MCF 10A (cell line): ENCODE data around the gene MVD. TPM values are rescaled to one million over a fixed set of nuclear protein-coding genes. Genes with fewer than 3 reads are reported as not detected.

ENCODE experiments used
- BruUV-seq: library from RNA; stranded (reverse); fragments of 400-500 nt; replicated peaks from 2 replicates; lab custom pipeline; 2021; lab: Mats Ljungman, UMichigan
- CTCF ChIA-PET: fragments of 300-600 bp; sonication (Branson Sonifier 250); formaldehyde crosslinking; extraction: SDS; loops from one replicate; lab custom pipeline; 2021; ENCODE audit warnings: antibody characterized with exemption, inconsistent platforms; lab: Yijun Ruan, JAX
- POLR2A ChIA-PET: fragments of 300-600, 350-650 bp; sonication (Branson Sonifier 250); formaldehyde crosslinking; extraction: SDS; loops from one replicate; lab custom pipeline; 2020; ENCODE audit warnings: antibody characterized with exemption, inconsistent platforms; lab: Yijun Ruan, JAX
- DNase-seq: peaks from one replicate; pipeline ENCODE4 v3.0.0-alpha.2; 2018; ENCODE audit not compliant: unreplicated experiment
- H3K27ac Mint-ChIP-seq: one replicate; pipeline ENCODE4 v1.8.0; 2022; ENCODE audit warnings: mild to moderate bottlenecking, low read depth, mixed read lengths; ENCODE audit not compliant: unreplicated experiment
- H3K27me3 Mint-ChIP-seq: one replicate; pipeline ENCODE4 v1.8.0; 2022; ENCODE audit warnings: mixed read lengths; ENCODE audit not compliant: insufficient read depth, unreplicated experiment
- H3K36me3 Mint-ChIP-seq: one replicate; pipeline ENCODE4 v1.8.0; 2022; ENCODE audit warnings: mild to moderate bottlenecking, moderate library complexity, mixed read lengths; ENCODE audit not compliant: insufficient read depth, unreplicated experiment
- H3K4me1 Mint-ChIP-seq: one replicate; pipeline ENCODE4 v1.8.0; 2022; ENCODE audit warnings: mixed read lengths; ENCODE audit not compliant: insufficient read depth, unreplicated experiment
- H3K4me3 Mint-ChIP-seq: one replicate; pipeline ENCODE4 v1.8.0; 2022; ENCODE audit warnings: mild to moderate bottlenecking, moderate library complexity, mixed read lengths; ENCODE audit not compliant: unreplicated experiment
- H3K9me3 Mint-ChIP-seq: one replicate; pipeline ENCODE4 v1.8.0; 2022; ENCODE audit warnings: mixed read lengths; ENCODE audit not compliant: unreplicated experiment
- intact Hi-C: fragments of 100-400 bp; cut with micrococcal nuclease; formaldehyde crosslinking; loops from 2 replicates; pipeline ENCODE4 v1.14.1; 2022
- total RNA-seq: library from RNA; stranded (reverse); gene quantifications from 2 replicates; pipeline ENCODE4 v1.2.3, GENCODE V29; 2022
- TF ChIP-seq, protein P1 (sequence below): fragments of 200-600 bp; IDR thresholded peaks from one replicate; pipeline ENCODE4 v1.8.0; 2022; ENCODE audit warnings: antibody characterized with exemption, mild to moderate bottlenecking; ENCODE audit not compliant: unreplicated experiment

MVD gene
- total RNA-seq, 1 experiment from 2014 or later, result 32.4 TPM

DNA sequence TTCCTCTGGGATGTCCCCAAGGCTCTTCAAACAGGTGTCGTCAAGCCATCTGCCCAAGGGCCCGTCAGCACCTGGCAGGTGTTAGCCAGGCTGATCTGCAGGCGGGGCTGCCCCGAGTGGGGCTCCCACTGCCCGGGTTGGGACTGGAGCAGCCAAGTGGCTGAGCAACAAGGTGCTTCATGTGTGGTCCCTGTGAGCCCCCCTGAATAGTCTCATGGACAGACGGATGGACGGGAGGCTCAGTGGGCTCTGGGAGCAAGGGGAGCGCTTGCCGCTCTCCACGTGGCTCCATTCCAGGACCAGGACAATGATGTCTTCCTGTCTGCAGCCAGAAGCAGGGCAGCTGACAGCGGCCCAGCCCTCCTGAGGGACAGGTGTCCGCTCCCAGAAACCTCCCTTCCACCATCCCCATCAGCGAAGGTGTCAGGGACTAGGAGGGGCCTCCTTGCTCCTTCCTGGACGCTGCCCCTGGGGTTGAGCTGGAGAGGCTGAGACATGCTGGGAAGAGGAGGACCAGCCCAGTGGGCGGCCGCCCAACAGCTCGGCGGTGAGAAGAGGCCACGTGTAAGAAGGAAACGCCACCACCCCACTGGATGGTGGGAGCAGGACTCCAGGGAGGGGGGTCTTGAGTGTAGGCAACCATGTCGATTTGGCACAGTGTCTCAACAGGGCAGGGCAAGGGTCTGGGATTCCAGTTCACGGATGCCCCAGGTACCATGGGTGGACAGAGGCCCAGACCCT is 13.8 kb upstream of the MVD start:
- no TSS peak for BruUV-seq
- TF ChIP-seq, protein P1, sequence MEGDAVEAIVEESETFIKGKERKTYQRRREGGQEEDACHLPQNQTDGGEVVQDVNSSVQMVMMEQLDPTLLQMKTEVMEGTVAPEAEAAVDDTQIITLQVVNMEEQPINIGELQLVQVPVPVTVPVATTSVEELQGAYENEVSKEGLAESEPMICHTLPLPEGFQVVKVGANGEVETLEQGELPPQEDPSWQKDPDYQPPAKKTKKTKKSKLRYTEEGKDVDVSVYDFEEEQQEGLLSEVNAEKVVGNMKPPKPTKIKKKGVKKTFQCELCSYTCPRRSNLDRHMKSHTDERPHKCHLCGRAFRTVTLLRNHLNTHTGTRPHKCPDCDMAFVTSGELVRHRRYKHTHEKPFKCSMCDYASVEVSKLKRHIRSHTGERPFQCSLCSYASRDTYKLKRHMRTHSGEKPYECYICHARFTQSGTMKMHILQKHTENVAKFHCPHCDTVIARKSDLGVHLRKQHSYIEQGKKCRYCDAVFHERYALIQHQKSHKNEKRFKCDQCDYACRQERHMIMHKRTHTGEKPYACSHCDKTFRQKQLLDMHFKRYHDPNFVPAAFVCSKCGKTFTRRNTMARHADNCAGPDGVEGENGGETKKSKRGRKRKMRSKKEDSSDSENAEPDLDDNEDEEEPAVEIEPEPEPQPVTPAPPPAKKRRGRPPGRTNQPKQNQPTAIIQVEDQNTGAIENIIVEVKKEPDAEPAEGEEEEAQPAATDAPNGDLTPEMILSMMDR, result no peak
- Mint-ChIP-seq H3K9me3 (no peaks in the 10 kb centered on the region), H3K36me3 (peaks cover 6% of the 10 kb centered on the region), H3K27ac (no peak overlapping the region), H3K4me3 (no peak overlapping the region), H3K4me1 (no peaks in the 10 kb centered on the region), H3K27me3 (no peaks in the 10 kb centered on the region)
- ChIA-PET POLR2A (no interaction called here), CTCF (no interaction called here)
- intact Hi-C loops, result no loop called here
- no peak for DNase-seq

DNA sequence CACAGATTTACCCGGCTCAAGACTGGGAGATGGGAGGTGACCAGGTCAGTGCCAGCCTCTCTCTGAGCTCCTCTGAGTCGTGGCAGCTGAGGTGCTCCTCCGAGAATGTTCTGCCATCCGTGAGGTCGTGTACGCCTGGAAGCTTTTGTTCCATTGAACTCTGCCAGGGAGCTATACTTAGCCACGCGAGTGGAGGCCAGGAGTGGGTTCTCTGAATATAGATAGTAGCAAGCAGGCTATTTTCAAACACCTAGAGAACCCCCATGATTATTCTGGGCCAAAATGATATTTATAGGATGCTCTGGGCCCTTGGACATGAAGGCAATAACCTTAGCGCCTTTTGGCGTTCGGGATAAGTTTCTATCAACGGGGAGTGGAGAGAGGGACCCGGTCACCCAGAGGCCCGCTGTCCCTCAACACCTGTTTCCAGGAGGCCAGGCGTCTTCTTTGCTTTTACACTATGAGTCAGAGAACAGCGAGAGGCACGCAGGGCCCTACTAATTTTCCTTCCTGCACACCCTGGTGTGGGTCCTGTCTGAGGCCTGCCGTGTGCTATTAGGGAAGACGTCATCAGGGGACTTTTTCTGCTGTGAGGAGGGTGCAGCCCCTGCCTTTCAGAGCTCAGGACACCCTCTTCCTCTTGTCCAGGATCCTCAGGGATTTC is 11.0 kb upstream of the MVD start:
- CTCF ChIA-PET, result no interaction called here
- TF ChIP-seq, protein P1, result no peak

DNA sequence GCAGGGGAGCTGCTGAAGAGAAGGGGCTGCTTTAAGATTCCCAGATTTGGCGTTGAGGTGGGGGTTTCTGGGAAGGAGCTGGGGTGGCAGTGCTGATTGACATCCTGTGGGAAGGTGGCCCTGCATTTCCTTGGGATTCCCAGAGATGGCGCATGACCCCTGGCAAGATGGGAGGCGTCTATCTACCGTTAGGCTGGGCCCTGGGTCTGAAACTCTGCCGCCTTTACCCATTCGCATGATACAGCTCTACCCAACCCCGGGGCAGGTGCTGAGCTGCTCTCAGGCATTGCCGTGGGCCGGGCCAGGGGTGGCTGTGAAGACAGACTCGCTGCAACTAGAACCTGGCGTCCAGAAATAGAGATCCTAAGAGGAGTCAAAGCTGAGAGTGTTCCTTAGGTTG is 9.9 kb upstream of the MVD start:
- Mint-ChIP-seq H3K9me3 (no peaks in the 10 kb centered on the region), H3K36me3 (peaks cover 6% of the 10 kb centered on the region), H3K27me3 (no peaks in the 10 kb centered on the region), H3K27ac (no peak overlapping the region), H3K4me3 (no peak overlapping the region), H3K4me1 (no peaks in the 10 kb centered on the region)
- ChIA-PET CTCF (interaction anchor here (0.6 to 1.0 kb wide), 4 partner anchors 55 to 120 kb away, joined by 3 to 5 read pairs (median 3); no protein-coding TSS in a partner anchor), POLR2A (interaction anchor here (0.9 kb wide), 1 partner anchor 14 kb away, joined by 3 read pairs; no protein-coding TSS in a partner anchor)
- TF ChIP-seq, protein P1, result no peak
- BruUV-seq, result no TSS peak
- intact Hi-C loops, result no loop called here
- DNase-seq, result peak; percentile 27

More for the DNA sequence above, 11.0 kb upstream of the MVD start:
- BruUV-seq, result no TSS peak
- Mint-ChIP-seq H3K9me3 (no peaks in the 10 kb centered on the region), H3K27ac (no peak overlapping the region), H3K4me1 (no peaks in the 10 kb centered on the region), H3K27me3 (no peaks in the 10 kb centered on the region), H3K36me3 (peaks cover 6% of the 10 kb centered on the region), H3K4me3 (no peak overlapping the region)
- intact Hi-C loops, result no loop called here
- no peak for DNase-seq
- POLR2A ChIA-PET, result no interaction called here

DNA sequence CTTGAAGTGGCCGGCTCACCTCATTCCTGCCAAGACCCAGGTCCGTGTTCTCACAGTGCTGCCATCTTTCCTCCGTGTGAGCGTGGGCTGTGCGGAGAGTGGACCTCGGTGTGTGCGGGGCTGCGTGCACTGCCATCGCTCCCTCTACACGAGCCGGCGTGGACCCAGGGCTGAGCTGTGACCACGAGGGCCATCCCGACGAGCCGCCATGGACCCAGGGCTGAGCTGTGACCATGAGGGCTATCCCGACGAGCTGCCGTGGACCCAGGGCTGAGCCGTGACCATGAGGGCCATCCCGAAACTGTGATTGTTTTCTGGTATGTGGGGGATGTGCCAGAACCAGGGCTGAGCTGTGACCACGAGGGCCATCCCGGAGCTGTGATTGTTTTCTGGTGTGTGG is 8.9 kb upstream of the MVD start:
- ChIA-PET CTCF (interaction anchor here (0.6 to 1.0 kb wide), 4 partner anchors 43 to 444 kb away, joined by 3 to 5 read pairs (median 3); no protein-coding TSS in a partner anchor), POLR2A (interaction anchor here (0.9 kb wide), 1 partner anchor 15 kb away, joined by 3 read pairs; no protein-coding TSS in a partner anchor)
- Mint-ChIP-seq H3K36me3 (peaks cover 4% of the 10 kb centered on the region), H3K4me1 (no peaks in the 10 kb centered on the region), H3K27ac (no peak overlapping the region), H3K9me3 (no peaks in the 10 kb centered on the region), H3K4me3 (no peak overlapping the region), H3K27me3 (no peaks in the 10 kb centered on the region)
- no peak for DNase-seq
- intact Hi-C loops, result no loop called here
- TF ChIP-seq, protein P1, result no peak
- BruUV-seq, result no TSS peak
